Measurements from ENCODE around the gene LIMK2. TPM values are rescaled to one million over a fixed set of nuclear protein-coding genes. Genes with fewer than 3 reads are reported as not detected.

The LIMK2 gene
- total RNA-seq, 1 experiment from 2014 or later = 42.5 TPM

- ChIA-PET POLR2A (ENCODE audit: unreplicated experiment) (no interaction called here), CTCF (no interaction called here)
- Histone ChIP-seq H3K9me2 (ENCODE audit: insufficient read depth) (no peaks in the 10 kb centered on the region), H3K4me3 (no peak overlapping the region), H3K4me1 (replicated peaks; ENCODE audit: insufficient read depth) (peaks cover 13% of the 10 kb centered on the region), H2AFZ (no peak overlapping the region), H3K79me2 (ENCODE audit: low read depth) (no peaks in the 10 kb centered on the region), H3K4me2 (no peak overlapping the region), H3K27me3 (ENCODE audit: insufficient read depth, low read depth) (no peaks in the 10 kb centered on the region), H4K20me1 (ENCODE audit: insufficient read depth) (no peaks in the 10 kb centered on the region), H3K9me3 (ENCODE audit: insufficient read depth, low read depth) (no peaks in the 10 kb centered on the region), H3F3A (ENCODE audit: insufficient read depth, low read depth) (peaks cover 7% of the 10 kb centered on the region), H3K36me3 (ENCODE audit: low read depth) (0 out of 2 replicates have a peak, but pooled peaks cover 3% of the 10 kb centered on the region), H3K27ac (no peak overlapping the region)
- intact Hi-C loops (cut with micrococcal nuclease; ENCODE audit: unreplicated experiment) = no loop called here
- no TSS peak for BruUV-seq (replicated peaks)
- TF ChIP-seq CTCF (conservative IDR thresholded peaks at IDR 0.05) (no peak), EZH2 (IDR thresholded peaks at IDR 0.05; ENCODE audit: low read depth) (no peak)
- no peak for DNase-seq
Measured at GRCh38 chr22:31286360-31287255, 74.5 kb downstream of the LIMK2 start.

GRCh38 chr22:31287818-31288495, 75.9 kb downstream of the LIMK2 start:
- no peak overlapping the region for H2AFZ ChIP-seq
- ChIA-PET POLR2A (ENCODE audit: unreplicated experiment) (no interaction called here), CTCF (no interaction called here)
- H3K27me3 ChIP-seq (ENCODE audit: insufficient read depth, low read depth) = no peaks in the 10 kb centered on the region
- no peaks in the 10 kb centered on the region for H4K20me1 ChIP-seq (ENCODE audit: insufficient read depth)
- DNase-seq = no peak
- H3K36me3 ChIP-seq (ENCODE audit: low read depth) = 0 out of 2 replicates have a peak, but pooled peaks cover 3% of the 10 kb centered on the region
- H3K9me2 ChIP-seq (ENCODE audit: insufficient read depth) = no peaks in the 10 kb centered on the region
- no peak overlapping the region for H3K27ac ChIP-seq
- H3K79me2 ChIP-seq (ENCODE audit: low read depth) = no peaks in the 10 kb centered on the region
- BruUV-seq (replicated peaks) = no TSS peak
- peaks cover 13% of the 10 kb centered on the region for H3F3A ChIP-seq (ENCODE audit: insufficient read depth, low read depth)
- intact Hi-C loops (cut with micrococcal nuclease; ENCODE audit: unreplicated experiment) = no loop called here
- H3K4me1 ChIP-seq (replicated peaks; ENCODE audit: insufficient read depth) = peaks cover 26% of the 10 kb centered on the region
- no peak for TF ChIP-seq EZH2 (IDR thresholded peaks at IDR 0.05; ENCODE audit: low read depth)
- TF ChIP-seq CTCF (conservative IDR thresholded peaks at IDR 0.05) = no peak
- no peak overlapping the region for H3K4me2 ChIP-seq
- no peaks in the 10 kb centered on the region for H3K9me3 ChIP-seq (ENCODE audit: insufficient read depth, low read depth)
- H3K4me3 ChIP-seq = no peak overlapping the region

- no peak for DNase-seq
- H3K4me2 ChIP-seq = no peak overlapping the region
- 0 out of 2 replicates have a peak, but pooled peaks cover 3% of the 10 kb centered on the region for H3K36me3 ChIP-seq (ENCODE audit: low read depth)
- H3K79me2 ChIP-seq (ENCODE audit: low read depth) = no peaks in the 10 kb centered on the region
- H3K27ac ChIP-seq = no peak overlapping the region
- ChIA-PET POLR2A (ENCODE audit: unreplicated experiment) (interaction anchor here (0.5 kb wide), 1 partner anchor 118 kb away, joined by 3 read pairs; no protein-coding TSS in a partner anchor), CTCF (interaction anchor here (2.2 kb wide), 1 partner anchor 25 kb away, joined by 10 read pairs; no protein-coding TSS in a partner anchor)
- no TSS peak for BruUV-seq (replicated peaks)
- no peak overlapping the region for H2AFZ ChIP-seq
- H3F3A ChIP-seq (ENCODE audit: insufficient read depth, low read depth) = peaks cover 13% of the 10 kb centered on the region
- intact Hi-C loops (cut with micrococcal nuclease; ENCODE audit: unreplicated experiment) = no loop called here
- H4K20me1 ChIP-seq (ENCODE audit: insufficient read depth) = no peaks in the 10 kb centered on the region
- H3K27me3 ChIP-seq (ENCODE audit: insufficient read depth, low read depth) = no peaks in the 10 kb centered on the region
- no peak for TF ChIP-seq EZH2 (IDR thresholded peaks at IDR 0.05; ENCODE audit: low read depth)
- TF ChIP-seq CTCF (conservative IDR thresholded peaks at IDR 0.05) = no peak
- no peak overlapping the region for H3K4me3 ChIP-seq
- no peaks in the 10 kb centered on the region for H3K9me3 ChIP-seq (ENCODE audit: insufficient read depth, low read depth)
- no peaks in the 10 kb centered on the region for H3K9me2 ChIP-seq (ENCODE audit: insufficient read depth)
- H3K4me1 ChIP-seq (replicated peaks; ENCODE audit: insufficient read depth) = peaks cover 34% of the 10 kb centered on the region
Measured at GRCh38 chr22:31288496-31289240, 76.6 kb downstream of the LIMK2 start.
